ENCODE results near the gene SCRT2.
A peak's percentile ranks its signal among the peaks of the same experiment; 100 is the strongest.

The SCRT2 gene

GRCh38 chr20:669573-669972 lies 6.0 kb downstream of the SCRT2 start:
- no peak for DNase-seq

- DNase-seq: no peak
These were observed 7.0 kb downstream of the SCRT2 start for GRCh38 chr20:668638-669037.

- DNase-seq: no peak
These were observed 7.6 kb downstream of the SCRT2 start for GRCh38 chr20:668050-668449.

GRCh38 chr20:667351-668034 lies 8.1 kb downstream of the SCRT2 start:
- peak; percentile 27 for DNase-seq

GRCh38 chr20:666877-667276 lies 8.7 kb downstream of the SCRT2 start:
- DNase-seq: no peak

GRCh38 chr20:665276-665675 lies 10.3 kb downstream of the SCRT2 start:
- DNase-seq: no peak

GRCh38 chr20:664576-664975 lies 11.0 kb downstream of the SCRT2 start:
- DNase-seq: no peak

GRCh38 chr20:664151-664550 lies 11.5 kb downstream of the SCRT2 start:
- no peak for DNase-seq

- no peak for DNase-seq
These were observed 12.1 kb downstream of the SCRT2 start for GRCh38 chr20:663315-664090.

- DNase-seq: no peak
These were observed 13.1 kb downstream of the SCRT2 start for GRCh38 chr20:662277-663192.

- DNase-seq: no peak
These were observed 13.9 kb downstream of the SCRT2 start for GRCh38 chr20:661474-662270.

GRCh38 chr20:658731-659291 lies 16.8 kb downstream of the SCRT2 start:
- no peak for DNase-seq

GRCh38 chr20:658202-658601 lies 17.4 kb downstream of the SCRT2 start:
- no peak for DNase-seq

GRCh38 chr20:655726-656624 lies 19.6 kb downstream of the SCRT2 start:
- no peak for DNase-seq

GRCh38 chr20:654417-654750 lies 21.2 kb downstream of the SCRT2 start:
- no peak for DNase-seq

GRCh38 chr20:653590-654416 lies 21.8 kb downstream of the SCRT2 start:
- no peak for DNase-seq

GRCh38 chr20:653110-653589 lies 22.5 kb downstream of the SCRT2 start, which contains the start of gene SRXN1:
Gene SRXN1, minus strand, starts transcription at chr20:653200. Its CDS starts 15 bp downstream, at chr20:653185.
- DNase-seq: peak; percentile 66

- DNase-seq: no peak
These were observed 22.9 kb downstream of the SCRT2 start for GRCh38 chr20:652615-653109.

- DNase-seq: no peak
These were observed 23.6 kb downstream of the SCRT2 start for GRCh38 chr20:651713-652614.

All from activated gamma-delta T cell (primary cell).